Activated CD4-positive, alpha-beta T cell treated with anti-CD3 and anti-CD28 coated beads for 24 hours (primary cell): ENCODE measurements around the gene CAMK2A.

Source experiments
- DNase-seq, 2 donors: peaks; one replicate each; pipeline ENCODE4 v3.0.0-alpha.2; 2020; ENCODE audit warnings: low read depth in 2 of 2

CAMK2A gene

DNA sequence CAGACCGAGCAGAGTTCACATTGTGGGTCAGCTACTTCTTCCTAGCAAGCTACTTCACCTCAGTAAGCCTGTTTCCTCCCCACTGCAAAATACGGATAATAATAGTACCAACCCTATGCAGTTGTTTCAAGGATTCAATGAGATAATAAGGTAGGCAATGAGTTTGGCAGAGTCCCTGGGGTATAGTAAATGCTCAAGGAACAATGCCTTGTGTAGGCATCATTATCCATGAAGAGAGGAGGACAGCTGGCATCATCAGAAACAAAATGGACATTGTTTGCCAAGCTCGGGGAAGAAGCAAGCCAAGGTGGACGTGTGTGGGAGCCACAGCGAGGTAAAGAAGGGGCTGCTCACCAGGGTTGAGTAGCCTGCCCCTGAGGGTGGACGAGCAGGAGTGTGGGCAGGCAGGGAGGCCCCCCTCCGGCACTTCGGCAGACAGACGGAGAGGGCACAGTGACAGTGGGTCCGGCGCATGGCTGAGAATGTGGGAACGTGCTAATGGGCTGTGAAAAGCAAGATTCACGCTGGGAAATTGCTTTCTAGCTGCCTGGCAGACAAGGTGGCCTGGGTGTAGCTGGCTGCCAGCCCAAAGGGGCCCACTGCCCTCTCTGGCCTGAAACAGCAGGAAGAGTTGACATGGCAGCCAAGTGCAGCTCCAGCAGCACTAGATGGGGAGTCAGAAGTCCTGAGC lies 10.1 kb downstream of the CAMK2A start:
- DNase-seq, result no peak

DNA sequence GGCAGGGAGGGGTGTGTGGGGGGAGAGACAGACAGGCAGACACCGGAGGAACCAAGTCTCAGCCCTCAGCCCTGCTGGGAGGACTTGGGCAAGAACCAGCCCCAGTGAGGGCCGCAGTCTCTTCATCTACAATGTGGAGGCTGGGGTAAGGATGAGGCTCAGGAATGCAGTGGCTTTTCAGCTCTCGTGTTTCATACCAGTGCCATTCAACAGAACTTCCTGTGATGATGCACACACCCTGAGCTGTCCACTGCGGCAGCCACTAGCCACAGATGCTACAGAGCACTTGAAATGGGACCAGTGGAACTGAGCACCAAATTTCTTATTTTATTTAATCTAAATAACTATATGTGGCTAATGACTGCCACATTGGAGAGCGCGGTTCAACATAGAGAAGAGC lies 10.7 kb downstream of the CAMK2A start:
- DNase-seq, result no peak

DNA sequence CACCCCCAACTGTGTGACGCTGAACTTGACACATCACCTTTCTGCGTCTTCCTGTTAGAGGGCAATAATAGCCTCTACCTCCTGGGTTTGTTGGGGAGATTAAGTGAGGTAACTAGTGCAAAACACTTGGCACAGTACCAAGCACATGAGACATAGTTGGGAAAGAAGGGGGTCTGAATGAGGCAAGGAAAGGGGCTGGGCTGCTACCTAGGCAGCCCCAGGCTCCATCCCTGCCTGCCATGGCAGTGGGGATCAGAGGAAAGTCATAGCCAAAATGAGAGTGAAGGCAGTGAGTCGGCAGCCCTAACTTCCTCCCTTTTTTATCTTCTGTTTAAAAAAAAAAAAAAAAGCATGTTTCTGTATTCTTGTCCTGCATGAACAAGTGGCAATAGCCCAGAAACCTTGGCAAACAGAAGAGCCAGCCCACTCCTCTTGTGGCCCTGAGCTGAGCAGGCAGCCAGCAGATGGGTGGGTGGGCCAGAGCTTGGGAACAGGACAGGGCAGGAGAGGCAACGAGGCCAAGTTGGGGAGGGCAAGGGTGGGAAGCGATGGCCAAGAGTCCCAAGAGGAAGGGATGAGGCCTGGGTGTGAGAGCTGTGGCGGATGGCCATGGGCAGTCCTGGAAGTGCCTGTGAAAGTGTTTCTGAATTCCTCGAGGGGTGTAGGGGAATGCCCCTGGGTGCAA lies 11.4 kb downstream of the CAMK2A start:
- DNase-seq, result no peak

DNA sequence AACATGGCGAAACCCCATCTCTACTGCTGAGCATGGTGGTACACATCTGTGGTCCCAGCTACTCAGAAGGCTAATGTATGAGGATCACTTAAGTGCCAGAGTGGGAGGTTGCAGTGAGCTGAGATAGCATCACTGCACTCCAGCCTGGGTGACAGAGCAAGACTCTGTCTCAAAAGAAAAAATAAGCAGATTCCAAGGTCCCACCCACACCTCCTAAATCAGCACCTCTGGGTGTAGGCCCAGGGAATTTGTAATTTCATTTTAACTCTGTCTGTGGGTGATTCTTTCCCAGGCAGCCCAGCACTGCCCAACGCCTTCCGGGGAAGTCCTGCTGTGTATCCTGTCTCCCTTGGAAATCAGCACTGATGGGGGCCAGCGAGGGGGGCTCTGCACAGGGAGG lies 12.5 kb downstream of the CAMK2A start:
- DNase-seq, result no peak

DNA sequence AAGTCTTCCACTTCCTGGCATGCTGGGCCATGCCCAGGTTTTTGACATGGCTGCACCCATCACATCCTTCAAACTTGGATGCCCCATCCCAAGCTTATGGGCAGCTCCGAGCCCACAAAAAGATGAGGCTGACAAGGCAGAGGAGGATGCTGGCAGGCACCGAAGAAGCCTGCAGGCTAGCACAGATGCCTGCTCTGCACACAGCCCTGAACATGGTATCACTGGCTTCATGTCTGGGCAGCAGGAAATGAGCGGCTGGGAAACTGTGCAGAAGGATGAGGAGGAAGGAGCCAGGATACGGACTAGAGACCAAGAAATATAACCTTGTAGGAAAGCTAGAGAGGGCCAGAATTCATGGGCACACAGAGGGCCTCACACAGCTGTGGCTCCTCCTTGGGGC lies 14.8 kb downstream of the CAMK2A start:
- no peak for DNase-seq

DNA sequence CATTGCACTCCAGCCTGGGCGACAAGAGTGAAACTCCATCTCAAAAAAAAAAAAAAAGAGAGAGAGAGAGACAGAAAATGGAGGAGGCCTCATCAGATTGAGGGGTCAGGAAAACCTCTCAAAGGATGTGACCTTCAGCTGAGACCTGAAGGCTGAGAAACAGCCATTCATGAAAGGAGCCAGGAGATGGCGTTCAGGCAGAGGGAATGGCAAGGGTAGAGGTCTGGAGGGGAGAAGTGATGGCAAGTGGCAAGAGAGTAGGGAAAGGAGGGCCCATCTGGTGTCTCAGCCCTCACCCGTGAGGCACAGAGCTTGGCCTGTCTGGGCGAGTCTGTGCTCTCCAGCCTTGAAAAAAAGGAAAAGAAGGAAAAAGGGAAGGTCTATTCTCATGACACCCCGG lies 17.0 kb downstream of the CAMK2A start:
- no peak for DNase-seq

DNA sequence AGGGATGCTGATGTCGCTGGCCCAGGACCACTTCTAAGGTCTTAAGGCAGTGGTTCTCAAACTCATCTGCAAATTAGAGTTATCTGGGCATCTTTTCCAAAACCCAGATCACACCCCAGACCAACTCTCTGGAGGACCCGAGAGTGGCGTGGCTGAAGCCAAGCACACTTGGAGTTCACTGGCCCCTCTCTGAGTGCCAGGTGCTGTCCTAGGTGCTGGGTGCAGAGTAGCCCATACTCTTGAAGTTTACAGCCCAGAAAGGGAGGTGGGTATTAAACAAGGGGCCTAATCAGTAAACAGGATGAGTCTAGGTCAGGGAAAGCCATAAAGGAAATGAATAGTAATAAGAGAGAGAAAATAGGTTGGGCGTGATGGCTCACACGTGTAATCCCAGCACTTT lies 17.6 kb downstream of the CAMK2A start:
- no peak for DNase-seq

DNA sequence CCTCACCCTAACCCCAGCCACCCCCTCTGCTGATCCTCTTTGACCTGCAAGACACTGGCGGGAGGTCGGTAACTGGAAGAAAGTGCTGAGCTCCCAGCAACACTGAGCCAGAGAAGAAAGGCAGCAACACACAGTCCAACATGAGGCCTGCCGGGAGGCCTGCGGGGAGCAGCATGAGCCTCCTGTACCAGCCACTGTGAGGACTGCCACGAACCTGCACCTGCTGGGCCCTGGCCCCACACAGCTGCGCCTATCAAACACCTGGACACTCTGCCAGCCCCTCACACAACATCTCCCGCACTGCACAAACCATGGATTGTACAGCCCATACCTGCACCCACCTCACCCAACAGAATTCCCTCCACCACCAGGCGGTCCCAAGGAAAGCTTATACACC lies 18.3 kb downstream of the CAMK2A start:
- no peak for DNase-seq

DNA sequence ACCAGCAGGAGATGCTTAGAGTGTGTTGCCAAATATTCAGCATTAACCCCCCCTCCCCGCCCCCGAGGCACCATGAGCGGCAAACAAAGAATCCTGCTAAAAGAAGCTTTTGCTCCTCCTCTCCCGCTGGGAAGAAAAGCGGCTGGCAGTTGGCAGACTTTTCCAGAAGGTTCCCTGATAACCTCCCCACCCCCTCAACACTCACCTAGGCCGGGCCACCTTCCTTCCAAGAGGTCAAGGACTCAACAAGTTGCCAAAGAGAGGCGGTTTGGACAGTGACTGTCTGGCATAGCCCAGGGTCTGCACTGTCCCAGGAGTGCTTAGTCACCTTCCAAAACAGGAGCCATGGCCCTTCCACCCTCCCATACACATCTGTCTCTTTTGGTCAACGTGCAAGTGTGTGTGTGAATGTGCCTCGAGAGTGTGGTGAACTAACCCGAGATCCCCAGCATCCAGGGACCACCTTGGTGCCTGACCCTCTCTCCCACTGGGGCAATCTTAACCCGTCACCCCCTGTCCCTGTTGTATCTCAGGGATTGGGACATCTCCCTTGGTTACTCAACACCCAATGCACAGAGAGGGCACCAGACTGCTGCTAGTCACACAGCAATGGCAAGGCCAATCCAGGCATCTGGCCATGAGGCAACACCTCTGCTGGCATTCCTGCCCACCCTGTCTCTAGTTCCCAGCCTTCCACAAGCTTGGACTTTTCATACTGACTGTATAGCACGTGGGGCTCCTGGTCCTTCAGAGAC lies 18.9 kb downstream of the CAMK2A start:
- no peak for DNase-seq

DNA sequence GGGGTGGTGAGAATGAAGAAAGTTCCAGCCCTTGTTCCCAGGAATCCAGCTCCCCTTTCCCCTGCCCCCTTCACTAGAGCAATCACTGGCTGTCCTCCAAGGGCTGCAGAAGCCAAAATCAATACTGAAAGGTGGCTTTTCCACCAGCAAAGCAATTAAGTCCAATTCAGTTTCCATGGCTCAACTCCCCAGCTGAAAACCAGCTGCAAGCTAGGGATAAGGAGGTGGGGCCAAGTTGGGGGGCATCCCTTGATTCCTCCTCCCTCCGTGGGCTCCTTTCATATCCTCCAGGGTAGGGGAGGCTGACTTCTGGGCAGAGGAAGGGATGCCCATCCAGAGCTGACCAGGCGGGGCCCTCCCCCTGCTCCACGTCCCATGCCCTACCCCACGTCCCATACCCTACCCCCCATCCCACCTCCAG lies 22.7 kb downstream of the CAMK2A start:
- no peak for DNase-seq

DNA sequence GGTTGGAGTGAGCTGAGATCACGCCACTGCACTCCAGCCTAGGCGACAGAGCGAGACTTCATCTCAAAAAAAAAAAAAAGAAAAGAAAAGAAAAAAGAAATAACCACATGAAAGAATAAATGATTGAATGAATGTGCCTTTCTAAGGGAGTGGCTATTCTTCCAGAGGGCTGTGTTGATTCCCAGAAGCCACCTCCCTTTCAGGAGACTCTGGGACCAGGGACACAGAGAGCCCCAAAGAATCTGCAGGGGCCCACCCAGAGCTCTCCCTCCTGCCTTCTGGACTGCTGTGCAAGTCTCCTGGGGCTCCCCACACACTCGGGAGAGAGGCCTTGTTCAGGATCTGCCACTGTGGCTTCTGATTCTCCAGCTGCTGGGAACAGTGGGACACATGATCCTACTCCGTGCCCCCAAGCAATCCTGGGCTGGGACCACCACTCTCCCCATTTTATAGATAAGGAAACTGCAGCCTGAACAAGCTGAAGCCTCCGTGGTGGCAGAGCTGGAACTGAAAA lies 23.6 kb downstream of the CAMK2A start:
- no peak for DNase-seq

DNA sequence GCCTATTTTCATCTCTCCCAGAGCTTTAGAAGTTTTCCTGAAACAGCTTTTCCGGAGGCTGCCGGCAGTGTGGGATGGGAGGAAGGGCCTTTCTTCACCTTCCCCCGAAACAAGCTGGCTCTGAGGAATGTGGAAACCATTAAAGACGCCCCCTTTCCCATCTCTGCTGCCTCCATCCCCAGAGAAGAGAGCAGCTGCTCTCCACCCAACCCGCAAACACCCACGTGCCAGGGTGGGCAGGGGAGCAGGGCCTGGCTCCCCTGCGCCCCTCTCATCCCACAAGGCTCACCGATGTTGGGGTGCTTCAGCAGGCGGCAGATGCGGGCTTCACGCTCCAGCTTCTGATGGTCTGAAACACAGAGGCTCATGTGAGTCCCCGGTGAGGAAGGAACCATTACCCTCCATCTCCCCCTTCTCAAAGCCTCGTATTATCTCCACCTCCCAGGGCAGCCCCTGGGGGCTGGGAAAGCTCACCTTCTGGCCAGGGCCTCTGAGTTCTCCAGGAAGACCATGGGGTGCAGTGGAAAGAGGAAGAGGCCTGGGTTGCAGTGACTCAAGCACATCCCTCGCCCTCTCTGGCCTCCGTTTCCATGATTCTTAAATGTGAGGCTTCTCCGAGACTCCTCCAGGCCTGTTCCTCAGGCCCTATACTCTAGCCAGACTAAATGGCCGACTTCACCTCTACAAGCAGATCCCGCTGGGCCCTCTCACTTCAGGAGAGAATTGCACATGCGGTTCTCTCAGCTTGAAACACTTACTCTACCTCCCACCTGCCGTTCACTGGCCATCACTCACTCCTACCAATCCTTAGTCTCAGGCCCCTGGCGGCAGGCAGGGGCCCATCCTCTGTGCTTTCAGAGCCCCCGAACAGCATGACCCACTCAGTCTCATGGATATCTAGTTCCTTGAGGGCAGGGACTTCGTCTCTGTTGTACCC lies 24.6 kb downstream of the CAMK2A start:
- DNase-seq, result no peak

DNA sequence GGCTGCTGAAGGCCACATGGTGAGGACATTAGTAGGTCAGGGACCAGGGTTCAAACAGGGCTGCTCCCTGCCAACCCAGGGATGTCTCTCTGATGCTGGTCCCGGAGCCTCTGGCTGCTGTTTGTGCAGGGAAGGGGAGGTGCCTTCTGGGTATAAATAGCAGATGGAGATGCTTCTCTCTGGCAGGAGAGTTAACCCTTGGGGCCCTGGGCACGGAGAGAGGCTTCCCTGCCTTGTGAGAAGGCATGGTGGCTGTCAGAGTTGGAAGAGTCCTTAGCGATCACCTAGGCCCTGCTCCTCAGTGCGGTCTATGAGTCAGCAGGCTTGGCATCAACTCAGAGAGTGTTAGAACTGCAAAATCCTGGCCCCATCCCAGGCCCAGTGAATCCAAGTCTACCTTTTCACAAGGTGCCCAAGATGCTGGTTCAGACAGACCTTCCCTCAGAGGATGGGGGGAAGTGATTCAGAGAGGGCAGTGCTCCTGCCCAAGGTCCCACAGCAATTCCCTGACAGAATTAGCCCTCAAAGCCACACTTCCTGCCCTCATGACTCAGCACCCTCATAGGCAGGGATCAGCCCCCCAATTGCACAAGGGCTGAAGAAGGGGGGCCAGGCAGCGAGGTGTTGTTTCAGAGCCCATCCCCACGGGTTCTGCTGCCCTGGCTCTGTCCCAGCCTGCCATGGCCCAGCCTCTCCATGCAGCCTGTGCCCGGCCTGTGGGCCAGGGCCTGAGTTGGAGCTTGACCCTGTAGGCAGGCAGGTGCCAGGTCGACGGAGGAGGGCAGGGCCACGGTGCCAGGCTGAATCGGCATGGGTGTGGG lies 25.6 kb downstream of the CAMK2A start:
- DNase-seq, result no peak

DNA sequence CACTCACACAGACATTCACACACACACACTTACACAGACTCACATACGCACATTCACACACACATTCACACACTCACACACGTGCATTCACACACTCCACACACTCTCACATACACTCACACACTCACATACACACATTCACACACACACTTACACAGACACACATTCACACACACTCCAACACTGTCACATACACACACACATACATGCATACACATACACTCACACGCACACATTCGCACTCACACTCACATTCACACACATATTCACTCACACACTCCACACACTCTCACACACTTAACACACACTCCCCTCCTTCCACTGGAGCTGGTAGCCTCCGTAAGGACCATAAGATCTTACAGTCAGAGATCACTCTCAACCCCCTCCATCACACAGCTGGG lies 26.2 kb downstream of the CAMK2A start:
- no peak for DNase-seq

DNA sequence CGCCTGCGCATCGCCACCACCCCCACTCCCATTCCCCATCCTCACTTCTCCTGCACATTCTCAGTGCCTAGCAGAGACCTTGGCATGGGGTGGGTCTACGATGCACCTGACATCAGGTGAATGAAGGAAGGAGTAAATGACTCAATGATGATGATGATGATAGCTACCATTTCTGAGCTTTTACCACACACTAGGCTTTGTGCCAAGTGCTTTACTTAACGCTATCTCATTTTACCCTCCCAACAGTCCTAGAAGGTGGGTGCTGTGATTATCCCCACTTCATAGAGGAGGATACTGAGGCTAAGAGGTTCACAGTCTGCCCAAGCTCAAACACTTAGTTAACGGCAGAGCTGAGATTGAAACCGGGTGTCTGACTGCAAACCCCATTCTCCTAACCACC lies 27.1 kb downstream of the CAMK2A start:
- no peak for DNase-seq

DNA sequence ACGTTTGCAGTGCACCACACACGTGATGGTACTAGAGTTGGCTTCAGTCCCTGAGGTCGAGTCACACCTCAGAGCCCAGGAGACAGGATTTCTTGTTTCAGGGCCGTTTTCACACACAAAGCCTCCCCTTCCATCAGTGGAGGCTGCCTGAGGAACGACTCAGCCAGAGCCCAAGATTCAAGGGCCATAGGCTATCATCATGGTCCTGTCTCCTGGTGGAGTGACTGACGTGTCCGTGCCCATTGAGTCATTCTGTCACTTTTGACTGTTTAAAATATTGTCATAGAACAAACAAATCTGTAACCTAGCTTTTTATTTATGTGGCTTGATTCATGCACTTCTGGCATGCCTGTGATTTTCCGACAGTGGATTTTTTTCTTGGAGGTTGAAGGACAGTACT lies 28.3 kb downstream of the CAMK2A start:
- no peak for DNase-seq

DNA sequence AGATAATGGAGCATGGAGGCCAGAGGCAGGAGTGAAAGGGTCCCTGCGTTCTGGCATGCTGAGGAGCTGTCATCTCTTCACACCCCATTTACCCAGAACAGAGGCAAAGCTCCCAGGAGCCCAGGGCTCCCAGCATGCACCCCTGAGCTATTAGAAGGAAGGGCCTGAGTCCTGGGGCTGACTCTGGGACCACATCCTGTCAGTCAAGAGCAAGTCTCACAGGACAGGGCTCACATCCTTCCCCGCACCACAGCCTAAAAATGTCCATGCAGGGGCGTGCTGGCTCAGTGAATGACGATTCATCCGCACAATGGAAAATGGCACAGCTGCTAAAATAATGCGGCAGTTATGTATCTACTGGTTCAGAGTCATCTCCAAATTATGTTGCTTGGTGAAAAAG lies 31.4 kb downstream of the CAMK2A start:
- DNase-seq, result no peak

DNA sequence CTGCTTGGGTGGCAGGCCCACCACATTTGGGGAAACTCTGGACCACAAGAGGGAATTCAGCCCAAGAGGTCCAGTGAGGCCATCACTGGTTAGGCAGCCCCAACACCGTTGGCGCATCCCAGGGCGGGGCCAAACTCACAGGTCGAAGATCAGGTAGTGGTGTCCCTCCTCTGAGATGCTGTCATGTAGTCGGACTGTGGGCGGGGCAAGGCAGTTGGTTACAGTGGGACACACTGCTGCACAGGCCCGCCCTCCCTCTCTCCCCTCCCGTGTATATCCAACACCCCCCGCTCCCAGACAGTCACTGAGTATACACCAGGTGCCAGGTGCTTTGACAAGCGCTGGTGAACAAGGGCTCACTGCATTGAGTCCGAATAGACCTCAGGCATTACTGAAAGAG lies 32.1 kb downstream of the CAMK2A start:
- DNase-seq, result no peak

DNA sequence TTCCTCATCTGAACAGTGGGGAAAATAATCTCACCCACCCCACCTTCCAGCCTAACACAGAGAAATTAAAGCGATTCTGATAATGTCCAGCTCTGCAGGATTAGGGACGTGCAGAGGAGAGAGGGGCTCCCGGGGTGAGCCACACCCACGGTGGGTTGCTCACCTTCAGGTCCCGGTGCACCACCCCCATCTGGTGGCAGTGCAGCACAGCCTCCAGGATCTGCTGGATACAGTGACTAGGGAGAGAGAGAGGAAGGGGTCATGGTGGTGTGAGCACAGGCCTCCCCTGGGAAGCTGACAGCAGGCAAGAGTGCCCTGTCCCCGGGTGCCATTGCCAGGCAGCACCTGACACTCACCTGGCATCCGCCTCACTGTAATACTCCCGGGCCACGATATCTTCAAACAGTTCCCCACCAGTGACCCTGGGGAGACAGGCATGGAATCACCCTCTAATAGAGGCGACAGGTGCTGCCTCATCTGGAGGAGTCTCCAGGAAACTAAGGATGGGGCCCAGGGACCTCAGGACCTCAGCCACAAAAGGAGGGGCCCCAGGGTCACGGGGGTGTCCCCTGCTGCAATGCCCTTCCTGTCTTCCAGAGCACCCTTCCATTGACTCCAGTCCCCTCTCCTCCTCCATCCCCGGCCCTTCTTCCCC lies 33.0 kb downstream of the CAMK2A start:
- no peak for DNase-seq

DNA sequence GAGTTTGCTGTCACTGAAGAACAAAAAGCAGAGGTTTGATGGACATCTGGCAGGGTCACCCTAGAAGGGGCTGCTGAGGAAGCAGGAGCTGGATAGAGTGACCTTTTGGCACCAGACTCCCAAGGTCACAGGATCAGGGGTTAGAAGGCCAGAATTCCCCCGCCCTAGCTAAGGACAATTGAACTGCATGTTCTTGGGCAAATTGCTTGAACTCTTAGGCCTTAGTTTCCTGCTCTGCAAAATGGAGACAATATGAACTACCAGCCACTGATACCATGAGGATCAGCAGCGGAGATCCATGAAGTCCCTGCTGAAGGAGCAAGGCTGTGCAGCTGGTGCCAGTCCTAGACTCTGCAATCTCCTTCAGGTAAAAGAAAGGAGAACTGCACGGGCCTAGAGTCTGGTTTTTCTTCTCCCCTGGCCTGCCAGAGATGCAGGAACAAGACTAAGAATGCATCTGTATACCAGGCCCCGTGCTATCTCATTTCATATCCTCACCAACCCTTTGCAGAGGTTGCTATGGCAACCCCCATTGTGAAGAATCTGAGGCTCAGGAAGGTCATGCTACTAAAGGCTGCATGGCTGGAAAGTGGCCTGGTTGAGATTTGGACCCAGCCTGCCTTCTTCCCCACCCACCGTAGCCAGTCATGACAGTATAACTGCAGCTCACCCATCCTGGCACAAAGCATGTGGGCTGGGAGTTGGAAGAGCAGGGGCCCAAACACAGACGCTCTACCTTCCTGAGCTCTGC lies 33.7 kb downstream of the CAMK2A start:
- DNase-seq, result no peak
